Muscle of leg (tissue), 11 donors: Measurements from ENCODE around the gene SUGCT. TPM values are rescaled to one million over a fixed set of nuclear protein-coding genes. Genes with fewer than 3 reads are reported as not detected.
"Not testable (repeated sequence)": the region's sequence is repeated elsewhere in the genome, so short reads cannot be mapped to it uniquely, and the experiment has no call there.

ENCODE experiments used
- DNase-seq: peaks from one replicate; pipeline ENCODE4 v3.0.0; 2013
- H3K27ac ChIP-seq: one replicate; pipeline ENCODE4 v1.5.1; 2013; ENCODE audit warnings: mild to moderate bottlenecking, low read length, control low read depth
- H3K27me3 ChIP-seq: one replicate; pipeline ENCODE4 v1.6.1; 2013; ENCODE audit warnings: low read length; ENCODE audit not compliant: control insufficient read depth, insufficient read depth
- H3K36me3 ChIP-seq: one replicate; pipeline ENCODE4 v1.6.1; 2013; ENCODE audit warnings: low read length; ENCODE audit not compliant: control insufficient read depth, insufficient read depth
- H3K4me1 ChIP-seq: one replicate; pipeline ENCODE4 v1.6.1; 2013; ENCODE audit warnings: low read length; ENCODE audit not compliant: control insufficient read depth, insufficient read depth
- H3K4me3 ChIP-seq: one replicate; pipeline ENCODE4 v1.5.1; 2013; ENCODE audit warnings: low read length, control low read depth
- H3K9me3 ChIP-seq: replicated peaks from 2 replicates; pipeline ENCODE4 v1.6.1; 2013; ENCODE audit warnings: low read depth, low read length; ENCODE audit not compliant: control insufficient read depth
- WGBS: methylation state at CpG from one replicate; pipeline ENCODE4 v1.1.5; 2013; ENCODE audit warnings: missing lambda C conversion rate; ENCODE audit not compliant: insufficient coverage; 5-methylcytosine and 5-hydroxymethylcytosine counted together
- polyA plus RNA-seq, 8 donors: library from polyadenylated mRNA; unstranded; fragments of 120-200 nt; gene quantifications; one replicate each; pipeline versions ENCODE4 v1.2.1 to v1.2.3, GENCODE V29; 2013; ENCODE audit warnings: inconsistent platforms in 1 of 8, low replicate concordance in 1 of 8; ENCODE audit not compliant: insufficient read length in 8 of 8, insufficient read depth in 1 of 8
- total RNA-seq: library from RNA; stranded (reverse); fragments of 120-200 nt; gene quantifications from one replicate; pipeline ENCODE4 v1.2.4, GENCODE V29; 2013

SUGCT gene
- total and polyA plus RNA-seq, 9 donors = 1.7 to 6.1 (median 3.3) TPM

GRCh38 chr7:40237731-40238130, 102.9 kb downstream of the SUGCT start:
- H3K36me3 ChIP-seq = no peaks in the 10 kb centered on the region
- H3K27me3 ChIP-seq = no peaks in the 10 kb centered on the region
- no peaks in the 10 kb centered on the region for H3K4me1 ChIP-seq
- H3K27ac ChIP-seq = no peak overlapping the region
- no peaks in the 10 kb centered on the region for H3K9me3 ChIP-seq
- no CpG with 5 or more reads among the region's 1 CpG for WGBS
- no peak for DNase-seq
- H3K4me3 ChIP-seq = no peak overlapping the region

- no peak for DNase-seq
- H3K27ac ChIP-seq = no peak overlapping the region
- no peaks in the 10 kb centered on the region for H3K4me1 ChIP-seq
- 100% methylated on average over 1 of the region's 7 CpGs for WGBS
- H3K27me3 ChIP-seq = no peaks in the 10 kb centered on the region
- no peak overlapping the region for H3K4me3 ChIP-seq
- H3K36me3 ChIP-seq = no peaks in the 10 kb centered on the region
- H3K9me3 ChIP-seq = no peaks in the 10 kb centered on the region
Observed at GRCh38 chr7:40239755-40240303, 105.0 kb downstream of the SUGCT start.

- Histone ChIP-seq H3K4me3 (no peak overlapping the region), H3K36me3 (no peaks in the 10 kb centered on the region), H3K4me1 (no peaks in the 10 kb centered on the region), H3K27me3 (no peaks in the 10 kb centered on the region), H3K27ac (no peak overlapping the region), H3K9me3 (no peaks in the 10 kb centered on the region)
- no CpG with 5 or more reads among the region's 1 CpG for WGBS
- no peak for DNase-seq
Observed at GRCh38 chr7:40243076-40243475, 108.3 kb downstream of the SUGCT start.

GRCh38 chr7:40244226-40244625, 109.4 kb downstream of the SUGCT start:
- DNase-seq = peak; percentile 28
- no peaks in the 10 kb centered on the region for H3K9me3 ChIP-seq
- H3K27ac ChIP-seq = no peak overlapping the region
- no peak overlapping the region for H3K4me3 ChIP-seq
- 71% methylated on average over 3 of the region's 4 CpGs for WGBS
- no peaks in the 10 kb centered on the region for H3K27me3 ChIP-seq
- no peaks in the 10 kb centered on the region for H3K4me1 ChIP-seq
- H3K36me3 ChIP-seq = no peaks in the 10 kb centered on the region

- Histone ChIP-seq H3K36me3 (no peaks in the 10 kb centered on the region), H3K9me3 (no peaks in the 10 kb centered on the region), H3K4me3 (no peak overlapping the region), H3K4me1 (no peaks in the 10 kb centered on the region), H3K27ac (no peak overlapping the region), H3K27me3 (no peaks in the 10 kb centered on the region)
- DNase-seq = no peak
- WGBS = no CpG with 5 or more reads among the region's 8 CpGs
Observed at GRCh38 chr7:40248681-40249080, 113.9 kb downstream of the SUGCT start.

GRCh38 chr7:40253444-40253843, 118.6 kb downstream of the SUGCT start:
- not testable (repeated sequence) for H3K27me3 ChIP-seq, H3K4me1 ChIP-seq, DNase-seq, H3K27ac ChIP-seq, H3K36me3 ChIP-seq, H3K9me3 ChIP-seq, H3K4me3 ChIP-seq
- 94% methylated on average over 6 of the region's 11 CpGs for WGBS

GRCh38 chr7:40263752-40264390, 129.1 kb downstream of the SUGCT start:
- no peaks in the 10 kb centered on the region for H3K27me3 ChIP-seq
- DNase-seq = no peak
- no peaks in the 10 kb centered on the region for H3K9me3 ChIP-seq
- H3K4me1 ChIP-seq = no peaks in the 10 kb centered on the region
- no peak overlapping the region for H3K27ac ChIP-seq
- WGBS = no CpG with 5 or more reads among the region's 3 CpGs
- H3K36me3 ChIP-seq = no peaks in the 10 kb centered on the region
- no peak overlapping the region for H3K4me3 ChIP-seq

GRCh38 chr7:40267583-40267982, 132.8 kb downstream of the SUGCT start:
- DNase-seq = no peak
- H3K27ac ChIP-seq = no peak overlapping the region
- no peaks in the 10 kb centered on the region for H3K36me3 ChIP-seq
- H3K4me1 ChIP-seq = no peaks in the 10 kb centered on the region
- no peaks in the 10 kb centered on the region for H3K27me3 ChIP-seq
- no peak overlapping the region for H3K4me3 ChIP-seq
- no CpG with 5 or more reads among the region's 1 CpG for WGBS
- H3K9me3 ChIP-seq = no peaks in the 10 kb centered on the region

GRCh38 chr7:40268810-40269209, 134.0 kb downstream of the SUGCT start:
- WGBS = no CpG with 5 or more reads among the region's 5 CpGs
- H3K27ac ChIP-seq = not testable (repeated sequence)
- peak; percentile 56 for DNase-seq

GRCh38 chr7:40276061-40276460, 141.3 kb downstream of the SUGCT start:
- Histone ChIP-seq H3K4me3 (no peak overlapping the region), H3K27ac (no peak overlapping the region), H3K4me1 (no peaks in the 10 kb centered on the region), H3K9me3 (no peaks in the 10 kb centered on the region), H3K27me3 (no peaks in the 10 kb centered on the region), H3K36me3 (no peaks in the 10 kb centered on the region)
- no CpG with 5 or more reads among the region's 2 CpGs for WGBS
- no peak for DNase-seq

More at GRCh38 chr7:40268810-40269209, 134.0 kb downstream of the SUGCT start:
- H3K36me3 ChIP-seq, H3K27me3 ChIP-seq, H3K4me1 ChIP-seq, H3K9me3 ChIP-seq, H3K4me3 ChIP-seq: not testable (repeated sequence)

GRCh38 chr7:40279991-40280390, 145.2 kb downstream of the SUGCT start:
- Histone ChIP-seq H3K9me3 (no peaks in the 10 kb centered on the region), H3K36me3 (no peaks in the 10 kb centered on the region), H3K4me1 (no peaks in the 10 kb centered on the region), H3K27ac (no peak overlapping the region), H3K27me3 (no peaks in the 10 kb centered on the region), H3K4me3 (no peak overlapping the region)
- no peak for DNase-seq
- no CpG with 5 or more reads among the region's 2 CpGs for WGBS
